Cerebellar nuclear complex (tissue), 1 donor: ENCODE measurements around the gene MYDGF.

Experiments
- DNase-seq, 2 experiments: peaks; one replicate each; lab custom pipeline; 2025; lab: John Stamatoyannopoulos, UW

The MYDGF gene

DNA sequence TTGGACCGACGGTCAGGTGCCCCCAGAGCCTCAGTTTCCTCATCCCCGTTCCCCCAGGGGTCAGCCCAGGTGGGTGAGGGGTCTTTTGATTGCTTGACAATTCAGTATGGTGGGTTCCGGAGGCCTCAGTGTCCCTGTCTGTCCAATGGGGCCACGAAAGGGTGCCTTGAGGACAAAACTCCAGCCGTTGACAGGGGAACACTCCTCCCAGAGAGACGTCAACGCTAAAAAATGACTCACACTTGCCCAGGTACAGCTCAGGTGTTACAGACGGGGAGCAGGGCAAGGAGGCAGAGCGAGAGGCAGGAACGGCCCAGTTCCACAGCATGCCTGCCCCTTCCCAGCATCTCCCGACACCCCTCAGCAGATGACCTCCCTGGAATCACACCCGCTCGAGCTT lies 29.0 kb downstream of the MYDGF start:
- no peak for DNase-seq

DNA sequence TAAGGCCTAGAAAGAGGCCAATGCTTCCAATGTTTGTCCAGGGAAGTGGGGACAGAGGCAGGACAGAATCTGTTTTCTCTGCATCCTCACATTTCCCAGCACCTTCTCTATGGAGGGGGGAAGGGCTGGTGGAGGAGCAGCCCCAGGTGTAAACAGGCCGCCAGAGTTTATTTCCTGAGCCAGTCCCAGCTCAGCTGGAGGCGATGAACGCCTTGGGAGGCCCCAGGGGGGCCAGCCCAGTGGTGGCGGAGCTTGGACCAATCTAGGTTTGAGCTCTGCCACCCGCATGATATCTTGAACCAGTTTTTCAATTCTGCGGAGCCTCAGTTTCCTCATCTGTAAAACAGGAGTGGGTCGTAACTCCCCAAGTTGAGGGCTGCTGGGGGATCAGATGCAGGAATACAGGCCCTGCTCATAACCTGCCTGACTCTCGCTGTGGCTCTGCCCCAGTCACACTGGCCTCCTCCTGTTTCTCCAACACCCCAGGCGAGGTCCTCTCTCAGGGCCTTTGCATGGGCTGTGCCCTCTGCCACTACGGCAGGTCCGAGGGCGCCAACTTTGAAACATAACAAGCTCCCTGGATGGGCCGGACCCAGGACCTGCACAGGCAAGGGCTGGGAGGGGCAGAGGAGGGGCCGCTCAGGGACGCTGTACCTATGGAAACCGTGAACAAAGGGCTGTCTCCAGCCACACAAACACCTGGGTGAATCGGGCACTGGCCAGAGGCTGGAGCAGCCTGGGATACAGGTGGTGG lies 29.7 kb downstream of the MYDGF start:
- DNase-seq = no peak

GRCh38 chr19:4639531-4640246 lies 30.5 kb downstream of the MYDGF start:
- no peak for DNase-seq

DNA sequence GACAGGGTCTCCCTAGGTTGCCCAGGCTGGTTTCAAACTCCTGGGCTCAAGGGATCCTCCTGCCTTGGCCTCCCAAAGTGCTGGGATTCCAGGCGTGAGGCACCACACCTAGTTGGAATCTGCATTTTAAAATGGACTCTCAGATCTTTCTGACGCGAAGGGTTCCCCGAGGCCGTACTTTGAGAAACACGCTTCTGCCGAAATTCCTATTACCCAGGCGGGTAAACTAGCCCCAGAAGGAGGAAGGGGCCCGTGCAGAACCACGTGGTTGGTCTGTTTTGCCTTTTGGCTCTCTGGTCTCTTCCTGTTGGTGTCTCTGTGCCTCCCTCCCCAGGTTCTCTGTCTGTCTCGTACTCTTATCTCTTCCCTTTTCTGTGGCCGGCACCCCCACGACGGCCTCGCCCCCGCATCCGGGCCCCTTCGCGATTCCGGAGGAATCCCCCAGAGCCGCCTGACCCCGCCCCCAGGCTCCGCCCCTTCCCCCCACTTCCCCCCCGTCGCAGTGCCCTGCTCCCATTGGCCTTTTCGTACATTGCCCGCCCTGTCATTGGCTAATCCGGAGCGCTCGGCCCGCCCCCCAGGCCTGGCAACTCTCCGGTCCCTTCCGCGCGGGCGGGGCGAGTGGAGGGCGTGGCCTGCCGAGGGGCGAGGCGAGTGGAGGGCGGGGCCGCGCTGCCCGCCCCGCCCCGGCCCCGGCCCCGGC lies 31.2 kb downstream of the MYDGF start, which contains the start of gene TNFAIP8L1:
TNFAIP8L1 (plus strand) TSS at position 689 of the 703 bp plus-strand sequence. CDS start 12,354 bp downstream, outside the sequence.
- peak; percentile 73 to 90 for DNase-seq

DNA sequence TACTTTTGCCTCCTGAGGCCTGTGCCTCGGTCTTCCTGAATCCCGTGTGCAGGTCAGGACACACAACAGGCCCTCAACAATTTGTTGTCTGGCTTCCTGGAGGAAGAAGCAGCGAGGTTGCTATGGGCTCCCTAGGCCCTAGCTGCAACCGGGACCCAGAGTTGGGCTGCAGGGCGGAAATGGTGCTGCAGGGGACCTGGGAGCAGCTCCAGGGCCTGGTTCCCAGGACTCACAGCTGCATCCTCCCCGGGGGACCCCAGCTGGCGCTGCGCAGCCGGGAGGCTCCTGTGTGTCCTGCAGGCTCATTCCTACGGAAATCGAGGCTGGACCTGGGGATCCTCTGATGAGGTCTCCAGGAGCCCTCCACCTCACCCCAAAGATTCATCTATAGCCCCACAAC lies 31.8 kb downstream of the MYDGF start:
- DNase-seq = no peak

GRCh38 chr19:4636761-4637160 lies 33.4 kb downstream of the MYDGF start:
- DNase-seq = no peak

GRCh38 chr19:4636151-4636717 lies 33.9 kb downstream of the MYDGF start:
- no peak for DNase-seq

DNA sequence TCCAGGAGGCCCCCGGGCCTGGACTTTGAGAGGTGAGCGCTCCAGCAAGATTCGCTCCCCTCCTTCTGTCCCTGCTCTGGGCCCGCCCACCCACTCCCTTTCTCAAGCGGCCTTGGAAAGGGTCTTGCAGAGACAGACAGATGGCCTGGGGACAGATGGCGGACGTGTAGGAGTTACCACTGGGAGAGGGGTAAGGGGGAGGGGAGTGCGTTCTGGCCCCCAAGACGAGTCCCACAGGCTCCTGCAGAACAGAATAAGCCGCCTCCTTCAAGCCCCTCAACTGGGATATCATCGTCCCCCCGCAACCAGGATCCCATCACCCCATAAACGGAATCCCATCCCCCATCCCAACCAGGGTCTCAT lies 34.4 kb downstream of the MYDGF start:
- no peak for DNase-seq

DNA sequence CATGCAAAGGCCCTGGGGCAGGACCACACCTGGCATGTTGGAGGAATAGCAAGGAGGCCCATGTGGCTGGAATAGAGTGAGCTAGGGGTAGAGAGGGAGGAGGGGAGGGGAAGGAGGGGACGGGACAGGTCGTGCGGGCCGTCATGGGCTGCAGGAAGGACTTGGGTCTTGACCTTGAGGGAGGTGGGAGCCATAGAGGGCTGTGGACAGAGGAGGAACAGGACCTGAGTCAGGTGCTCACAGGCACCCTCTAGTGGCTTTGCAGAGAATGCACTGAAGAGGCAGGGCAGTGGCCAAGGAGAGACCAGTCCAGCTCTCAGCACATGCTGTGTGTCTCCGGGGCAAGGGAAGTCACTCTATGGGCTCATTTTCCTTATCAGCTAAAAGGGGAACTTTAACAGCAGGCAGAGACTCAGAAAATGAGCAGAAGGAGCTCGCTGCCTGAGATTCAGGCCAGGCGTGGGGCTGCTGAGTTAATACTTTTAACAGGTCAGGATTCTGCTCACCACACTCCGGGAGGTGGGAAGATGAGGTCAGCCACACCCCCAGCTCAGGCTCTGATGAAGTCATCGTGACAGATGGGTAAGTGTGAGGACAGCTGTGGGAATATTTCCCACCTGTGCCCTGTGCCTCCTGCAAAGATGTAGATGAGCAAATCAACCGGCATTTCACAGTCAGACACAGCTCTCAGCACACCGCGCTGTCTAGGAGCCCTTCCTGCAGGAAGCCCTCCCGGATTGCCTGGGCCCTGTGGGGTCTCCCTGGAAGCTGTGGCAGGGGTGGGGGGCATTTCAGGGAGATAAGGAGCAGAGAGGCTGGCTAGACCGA lies 36.8 kb downstream of the MYDGF start:
- no peak for DNase-seq

- DNase-seq = no peak
These were observed 45.3 kb downstream of the MYDGF start for GRCh38 chr19:4624733-4625362.

- no peak for DNase-seq
These were observed 45.8 kb downstream of the MYDGF start for GRCh38 chr19:4624301-4624700.

DNA sequence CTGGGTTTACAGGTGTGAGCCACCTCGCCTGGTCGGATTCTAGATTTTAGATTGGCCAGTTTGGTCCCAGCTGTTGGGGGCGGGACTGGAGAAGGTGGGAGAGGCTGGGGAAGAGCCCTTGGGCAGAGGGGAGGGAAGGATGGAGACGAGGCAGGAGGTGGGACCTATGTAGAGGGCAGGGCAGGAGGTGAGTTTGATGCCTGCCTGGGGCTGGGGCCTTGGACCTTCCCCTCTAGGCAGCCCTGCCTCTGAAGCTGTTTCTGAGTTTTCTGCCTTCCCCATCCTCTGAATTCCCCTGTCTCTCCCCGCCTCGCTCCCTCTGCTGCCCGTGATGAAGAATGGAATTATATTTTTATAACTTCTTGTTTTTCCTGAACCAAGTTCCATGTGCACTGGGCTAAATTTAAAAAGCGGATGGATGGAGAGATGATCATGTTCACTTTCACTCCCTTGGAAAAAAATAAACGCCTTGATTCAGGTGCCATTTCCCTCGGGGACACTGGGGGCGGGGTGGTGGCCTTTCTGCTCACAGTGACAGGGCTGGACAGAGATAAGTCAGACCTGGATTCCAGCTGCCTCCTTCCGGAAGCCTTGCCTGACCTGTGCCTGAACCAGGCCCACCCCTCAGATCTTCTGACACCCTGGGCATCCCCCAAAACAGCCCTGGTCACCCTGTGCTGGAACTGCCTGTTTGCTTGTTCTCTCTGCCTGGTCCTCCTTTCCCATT lies 47.3 kb downstream of the MYDGF start:
- DNase-seq = no peak

DNA sequence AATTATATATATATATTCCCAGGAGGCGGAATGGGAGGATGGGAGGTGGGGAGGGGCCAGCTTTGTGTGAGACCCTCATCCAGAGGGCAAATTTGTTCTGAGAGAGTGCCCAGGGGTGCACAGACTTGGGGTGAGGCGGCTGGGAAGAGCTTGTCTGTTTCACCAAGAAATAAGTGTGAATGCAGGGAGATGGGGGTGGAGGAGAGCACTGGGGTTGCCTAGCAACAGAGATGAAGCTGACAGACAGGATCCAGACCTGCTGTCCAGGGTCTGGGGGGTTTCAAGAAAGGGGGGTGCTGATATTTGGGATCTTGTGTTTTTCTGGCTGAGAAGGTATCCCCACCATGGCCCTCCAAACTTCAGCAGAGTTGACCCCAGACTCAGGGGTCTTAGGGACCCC lies 49.5 kb downstream of the MYDGF start:
- DNase-seq = no peak

DNA sequence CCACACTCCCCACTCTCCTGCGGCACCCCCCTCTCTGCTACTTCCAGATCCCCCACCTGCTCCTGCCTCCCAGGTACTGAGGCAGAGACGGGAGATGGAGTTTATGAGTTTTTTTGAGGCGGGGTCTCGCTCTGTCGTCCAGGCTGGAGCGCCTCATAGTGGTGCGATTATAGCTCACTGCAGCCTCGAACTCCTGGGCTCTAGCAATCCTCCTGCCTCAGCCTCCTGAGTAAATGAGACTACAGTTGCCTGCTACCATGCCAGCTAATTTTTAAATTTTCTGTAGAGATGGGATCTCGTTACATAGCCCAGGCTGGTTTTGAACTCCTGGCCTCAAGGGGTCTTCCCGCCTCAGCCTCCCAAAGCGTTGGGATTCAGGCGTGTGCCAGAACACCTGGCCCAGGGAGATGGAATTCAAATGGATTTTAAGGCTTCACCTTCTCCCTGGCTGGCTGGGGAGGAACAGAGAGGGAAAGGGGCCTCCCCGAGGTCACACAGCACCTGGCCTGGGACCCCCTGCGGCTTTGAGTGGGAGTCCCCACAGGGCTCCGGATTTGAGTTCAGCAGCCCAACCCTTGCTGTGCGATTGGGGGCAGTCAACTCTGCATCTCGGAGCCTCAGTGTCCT lies 50.4 kb downstream of the MYDGF start:
- DNase-seq = no peak

DNA sequence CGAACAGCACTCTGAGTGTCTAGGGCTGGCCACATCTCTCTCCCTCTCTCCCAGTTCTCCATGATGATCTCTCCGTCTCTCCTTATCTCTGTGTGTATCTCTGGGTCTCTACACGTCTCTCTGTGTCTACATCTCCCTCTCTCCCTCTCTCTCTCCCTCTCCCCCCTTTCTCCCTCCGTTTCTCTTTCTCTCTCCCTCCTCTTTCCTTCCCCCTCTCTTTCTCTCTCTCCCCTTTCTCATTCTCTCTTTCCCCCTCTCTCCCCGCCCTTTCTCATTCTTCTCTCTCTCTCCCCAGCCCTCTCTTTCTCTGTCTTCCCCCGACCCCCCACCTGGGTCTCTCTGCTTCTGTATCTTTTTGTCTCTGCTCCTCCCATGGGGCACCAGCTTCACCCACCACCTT lies 52.1 kb downstream of the MYDGF start:
- no peak for DNase-seq

- DNase-seq = no peak
These were observed 56.8 kb downstream of the MYDGF start for GRCh38 chr19:4613254-4613751.

GRCh38 chr19:4609878-4610511 lies 60.1 kb downstream of the MYDGF start:
- DNase-seq = no peak
